GM18526 (cell line): Measurements from ENCODE around the gene STK4.

Experiments
- POLR2A ChIP-seq: IDR thresholded peaks from 3 replicates; pipeline ENCODE4 v1.6.1; 2011; ENCODE audit not compliant: insufficient read length; ENCODE audit errors: extremely low read depth

The STK4 gene

GRCh38 chr20:44966030-44966961 lies at the start of gene STK4:
TSS of gene STK4 (plus strand) at chr20:44966512. CDS start at chr20:44966569, 57 bp downstream.
- peak; percentile 94 for TF ChIP-seq POLR2A

- no peak for TF ChIP-seq POLR2A
Measured at GRCh38 chr20:44916586-44916985, 49.7 kb upstream of the STK4 start.

DNA sequence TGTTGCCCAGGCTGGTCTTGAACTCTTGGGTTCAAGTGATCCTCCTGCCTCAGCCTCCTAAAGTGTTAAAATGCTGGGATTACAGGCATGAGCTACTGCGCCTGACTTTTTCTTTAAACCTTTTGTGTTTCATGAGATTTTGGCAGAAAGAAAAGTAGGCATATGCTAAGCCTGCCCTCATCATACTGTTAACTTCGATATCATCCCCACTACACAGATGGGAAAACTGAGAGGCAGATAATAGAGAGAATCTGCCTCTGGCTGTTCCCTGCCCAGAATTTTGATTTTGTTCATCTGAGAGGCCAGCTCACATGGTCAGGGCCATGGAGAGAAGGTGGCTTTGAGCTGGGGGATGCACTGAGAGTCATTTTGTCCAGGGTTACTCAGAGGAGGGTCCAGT lies 48.9 kb upstream of the STK4 start:
- TF ChIP-seq POLR2A, result no peak

DNA sequence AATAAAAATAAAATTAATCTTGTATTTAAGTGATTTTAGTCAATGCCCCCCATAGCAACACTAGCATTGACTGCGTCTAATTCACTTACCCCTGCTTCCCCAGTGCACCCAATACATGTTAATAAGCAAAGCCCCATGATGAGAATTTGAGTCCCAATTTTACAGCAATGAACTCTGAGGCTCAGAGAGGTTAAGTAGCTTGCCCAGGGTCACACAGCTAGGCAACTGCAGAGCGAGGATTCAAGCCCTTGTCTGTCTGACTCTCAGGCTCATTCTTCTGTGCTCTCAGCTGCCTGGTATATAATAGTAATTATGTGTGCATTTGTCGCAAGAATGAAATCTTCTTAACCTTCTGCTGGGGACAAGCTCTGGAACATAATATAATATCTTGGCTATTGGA lies 48.0 kb upstream of the STK4 start:
- no peak for TF ChIP-seq POLR2A

DNA sequence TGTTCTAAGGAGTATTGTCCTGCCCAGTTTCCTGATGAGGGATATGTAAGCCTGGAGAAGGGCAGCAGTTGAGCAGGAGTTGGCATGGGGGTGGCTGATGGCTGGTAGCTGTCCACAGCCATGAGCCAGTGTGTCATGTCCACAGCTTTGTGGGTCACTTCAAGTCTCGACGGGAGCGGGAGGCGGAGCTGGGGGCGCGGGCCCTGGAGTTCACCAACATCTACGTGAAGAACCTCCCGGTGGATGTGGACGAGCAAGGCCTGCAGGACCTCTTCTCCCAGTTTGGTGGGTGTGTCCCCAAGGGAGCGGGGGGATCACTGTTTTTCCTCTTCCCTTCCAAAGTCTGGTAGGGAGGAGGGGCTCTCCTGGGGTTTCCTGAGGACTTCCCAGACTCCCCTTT lies 47.6 kb upstream of the STK4 start:
- no peak for TF ChIP-seq POLR2A

GRCh38 chr20:44921447-44921846 lies 44.9 kb upstream of the STK4 start:
- no peak for TF ChIP-seq POLR2A

GRCh38 chr20:44924541-44924940 lies 41.8 kb upstream of the STK4 start:
- TF ChIP-seq POLR2A, result no peak

- no peak for TF ChIP-seq POLR2A
Measured at GRCh38 chr20:44928595-44928994, 37.7 kb upstream of the STK4 start.

GRCh38 chr20:44930517-44931168 lies 35.7 kb upstream of the STK4 start:
- TF ChIP-seq POLR2A, result no peak

GRCh38 chr20:44931911-44932310 lies 34.4 kb upstream of the STK4 start:
- TF ChIP-seq POLR2A, result no peak

- TF ChIP-seq POLR2A, result no peak
Measured at GRCh38 chr20:44932916-44933315, 33.4 kb upstream of the STK4 start.

DNA sequence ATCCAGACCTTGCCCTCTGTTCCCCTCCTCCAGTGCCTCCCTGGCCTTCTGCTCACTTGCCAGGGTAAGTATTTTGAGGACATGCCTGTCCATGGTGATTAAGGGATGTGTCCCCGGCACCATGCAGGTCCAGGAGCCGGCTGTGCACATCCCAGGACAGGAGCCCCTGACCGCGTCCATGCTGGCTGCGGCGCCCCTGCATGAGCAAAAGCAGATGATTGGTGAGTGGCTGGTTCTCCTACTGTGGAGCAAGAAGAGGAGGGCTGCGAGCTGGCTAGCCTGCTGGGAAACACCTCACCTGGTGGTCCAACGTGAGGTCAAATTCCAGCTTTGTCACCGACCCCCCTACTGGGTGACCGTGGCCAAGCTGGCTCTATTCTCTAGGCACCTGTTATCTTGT lies 29.8 kb upstream of the STK4 start:
- no peak for TF ChIP-seq POLR2A

DNA sequence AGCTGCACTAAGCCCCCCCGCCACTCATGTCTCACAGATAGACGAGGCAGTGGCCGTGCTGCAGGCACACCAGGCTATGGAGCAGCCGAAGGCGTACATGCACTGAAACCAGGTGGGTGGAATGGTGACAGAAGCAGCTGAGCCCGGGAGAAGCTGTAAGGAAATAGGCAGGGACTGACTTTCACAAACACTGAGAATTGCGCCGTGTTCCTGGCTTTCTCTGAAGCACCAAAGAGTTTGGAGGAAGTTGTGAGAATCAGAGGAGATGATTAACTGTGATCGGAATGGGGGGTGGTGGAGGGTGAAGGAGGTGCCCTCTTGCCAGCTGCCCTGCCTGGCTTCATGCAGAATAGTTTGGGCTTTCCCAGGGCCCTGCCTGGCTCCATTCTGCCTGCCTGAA lies 27.7 kb upstream of the STK4 start:
- TF ChIP-seq POLR2A, result no peak

DNA sequence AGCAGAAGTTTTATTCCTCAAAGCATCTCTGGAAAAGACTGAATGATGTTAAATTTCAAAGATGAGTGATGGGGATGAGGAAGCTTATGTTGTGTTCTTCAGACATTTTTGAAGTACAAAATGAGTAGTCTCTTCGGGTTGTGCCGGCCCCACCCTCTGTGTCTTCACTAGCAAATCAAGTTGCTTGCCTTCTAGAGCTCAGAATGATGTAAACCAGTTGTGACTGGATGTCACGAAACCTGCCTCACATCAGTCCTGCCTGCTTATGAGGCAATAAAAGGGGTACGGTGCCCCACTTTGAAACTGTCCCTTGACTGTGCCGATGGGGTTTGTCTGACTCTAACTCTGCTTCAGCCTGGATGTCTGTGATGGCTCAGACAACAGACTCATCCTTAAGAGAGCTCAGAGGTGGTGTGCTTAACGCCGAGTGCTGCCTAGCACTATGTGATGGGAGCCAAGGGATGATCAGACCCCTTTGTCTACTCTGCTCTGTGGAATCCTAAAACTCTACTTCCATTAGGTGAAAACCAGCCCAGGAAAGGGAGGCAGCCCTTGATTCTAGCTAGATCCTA lies 25.1 kb upstream of the STK4 start:
- no peak for TF ChIP-seq POLR2A

GRCh38 chr20:44942264-44942973 lies 23.9 kb upstream of the STK4 start:
- no peak for TF ChIP-seq POLR2A
